Caco-2 (cell line): ENCODE data around the gene CRTC1. TPM values are rescaled to one million over a fixed set of nuclear protein-coding genes. Genes with fewer than 3 reads are reported as not detected.

Experiments used
- BruUV-seq: library from RNA; stranded (reverse); fragments of 400-500 nt; replicated peaks from 2 replicates; lab custom pipeline; 2021; lab: Mats Ljungman, UMichigan
- CTCF ChIA-PET: fragments of 300-600 bp; sonication (Branson Sonifier 250); formaldehyde crosslinking; loops from one replicate; lab custom pipeline; 2022; ENCODE audit warnings: antibody characterized with exemption; lab: Charles Lee
- POLR2A ChIA-PET: fragments of 300-600 bp; sonication (Branson Sonifier 250); formaldehyde crosslinking; loops from one replicate; lab custom pipeline; 2022; ENCODE audit warnings: antibody characterized with exemption; lab: Charles Lee
- DNase-seq, 2 experiments: peaks; one replicate each; pipeline versions ENCODE4 v3.0.0 to v3.0.0-alpha.2; 2020 to 2022
- H3K27me3 ChIP-seq: replicated peaks from 2 replicates; pipeline ENCODE4 v1.6.0; 2011; ENCODE audit warnings: low read length; ENCODE audit not compliant: control insufficient read depth, insufficient read depth
- H3K36me3 ChIP-seq: 2 replicates; pipeline ENCODE4 v1.5.1; 2011; ENCODE audit warnings: low read length; ENCODE audit not compliant: control insufficient read depth, insufficient read depth
- H3K4me1 ChIP-seq: fragments of 250-450 bp; sonication (Bioruptor Pico); 2 replicates; pipeline ENCODE4 v1.5.1; 2020; ENCODE audit warnings: mild to moderate bottlenecking
- H3K4me3 ChIP-seq: 2 replicates; pipeline ENCODE4 v1.5.1; 2011; ENCODE audit warnings: low read depth, mild to moderate bottlenecking, control low read depth, low read length
- H3K9me3 ChIP-seq: fragments of 250-450 bp; sonication (Bioruptor Pico); 2 replicates; pipeline ENCODE4 v1.5.1; 2020; ENCODE audit warnings: mild to moderate bottlenecking, moderate library complexity
- H3K27ac Mint-ChIP-seq: one replicate; pipeline ENCODE4 v1.8.0; 2022; ENCODE audit warnings: mixed read lengths; ENCODE audit not compliant: unreplicated experiment
- H3K27me3 Mint-ChIP-seq: one replicate; pipeline ENCODE4 v1.8.0; 2022; ENCODE audit warnings: mixed read lengths; ENCODE audit not compliant: insufficient read depth, unreplicated experiment
- H3K36me3 Mint-ChIP-seq: one replicate; pipeline ENCODE4 v1.8.0; 2022; ENCODE audit warnings: mild to moderate bottlenecking, mixed read lengths; ENCODE audit not compliant: insufficient read depth, unreplicated experiment
- H3K4me1 Mint-ChIP-seq: one replicate; pipeline ENCODE4 v1.8.0; 2022; ENCODE audit warnings: low read depth, mixed read lengths; ENCODE audit not compliant: unreplicated experiment
- H3K4me3 Mint-ChIP-seq: one replicate; pipeline ENCODE4 v1.8.0; 2022; ENCODE audit warnings: mild to moderate bottlenecking, moderate library complexity, mixed read lengths; ENCODE audit not compliant: unreplicated experiment
- H3K9me3 Mint-ChIP-seq: one replicate; pipeline ENCODE4 v1.8.0; 2022; ENCODE audit warnings: mixed read lengths; ENCODE audit not compliant: unreplicated experiment
- CTCF ChIP-seq, 2 experiments: fragments of 200-600 bp in 1 of 2; IDR thresholded peaks; 1 replicate in 1 of 2; 2 replicates in 1 of 2; pipeline versions ENCODE4 v1.5.1 to v1.8.0; 2011 to 2022; ENCODE audit warnings: antibody characterized with exemption in 1 of 2, control low read depth in 1 of 2, inconsistent platforms in 1 of 2, low read depth in 1 of 2, low read length in 1 of 2, mild to moderate bottlenecking in 1 of 2, moderate library complexity in 1 of 2; ENCODE audit not compliant: insufficient read depth in 1 of 2, severe bottlenecking in 1 of 2, unreplicated experiment in 1 of 2
- intact Hi-C: fragments of 100-400 bp; cut with micrococcal nuclease; formaldehyde crosslinking; loops from one replicate; pipeline ENCODE4 v1.10.0; 2022; ENCODE audit not compliant: unreplicated experiment
- total RNA-seq: library from RNA; stranded (reverse); gene quantifications from 2 replicates; pipeline ENCODE4 v1.2.3, GENCODE V29; 2022

Gene CRTC1
- total RNA-seq, 1 experiment from 2014 or later: 13.8 TPM

- Histone ChIP-seq H3K4me3 (no peak overlapping the region), H3K4me1 (peaks cover 6% of the 10 kb centered on the region), H3K27me3 (no peaks in the 10 kb centered on the region), H3K36me3 (no peaks in the 10 kb centered on the region), H3K9me3 (no peaks in the 10 kb centered on the region)
- H3K4me1 Mint-ChIP-seq: no peaks in the 10 kb centered on the region
- CTCF ChIA-PET: no interaction called here
- TF ChIP-seq CTCF (IDR thresholded peaks at IDR 0.05; ENCODE audit: insufficient read depth in 1 of 2, low read depth in 1 of 2, low read length in 1 of 2, severe bottlenecking in 1 of 2, unreplicated experiment in 1 of 2): no peak
- no peaks in the 10 kb centered on the region for H3K27me3 Mint-ChIP-seq
- H3K9me3 Mint-ChIP-seq: no peaks in the 10 kb centered on the region
- no peak overlapping the region for H3K4me3 Mint-ChIP-seq
- POLR2A ChIA-PET: no interaction called here
- intact Hi-C loops: no loop called here
- H3K27ac Mint-ChIP-seq: no peak overlapping the region
- DNase-seq: no peak
- BruUV-seq: no TSS peak
- no peaks in the 10 kb centered on the region for H3K36me3 Mint-ChIP-seq
These were observed 4.4 kb downstream of the CRTC1 start for GRCh38 chr19:18687740-18688465.

GRCh38 chr19:18696023-18696422 is 12.5 kb downstream of the CRTC1 start:
- Histone ChIP-seq H3K4me3 (no peak overlapping the region), H3K27me3 (no peaks in the 10 kb centered on the region), H3K9me3 (no peaks in the 10 kb centered on the region), H3K4me1 (no peaks in the 10 kb centered on the region), H3K36me3 (no peaks in the 10 kb centered on the region)
- Mint-ChIP-seq H3K27me3 (no peaks in the 10 kb centered on the region), H3K36me3 (no peaks in the 10 kb centered on the region), H3K9me3 (no peaks in the 10 kb centered on the region), H3K27ac (no peak overlapping the region), H3K4me3 (no peak overlapping the region), H3K4me1 (no peaks in the 10 kb centered on the region)
- no peak for DNase-seq
- CTCF ChIA-PET: no interaction called here
- intact Hi-C loops: no loop called here
- BruUV-seq: no TSS peak
- POLR2A ChIA-PET: interaction anchor here (0.6 kb wide), 1 partner anchor 64 kb away, joined by 5 read pairs; no protein-coding TSS in a partner anchor
- no peak for TF ChIP-seq CTCF (IDR thresholded peaks at IDR 0.05; ENCODE audit: insufficient read depth in 1 of 2, low read depth in 1 of 2, low read length in 1 of 2, severe bottlenecking in 1 of 2, unreplicated experiment in 1 of 2)

GRCh38 chr19:18697680-18698079 is 14.2 kb downstream of the CRTC1 start:
- no peaks in the 10 kb centered on the region for H3K27me3 ChIP-seq
- no peak for TF ChIP-seq CTCF (IDR thresholded peaks at IDR 0.05; ENCODE audit: insufficient read depth in 1 of 2, low read depth in 1 of 2, low read length in 1 of 2, severe bottlenecking in 1 of 2, unreplicated experiment in 1 of 2)
- Mint-ChIP-seq H3K27me3 (no peaks in the 10 kb centered on the region), H3K9me3 (no peaks in the 10 kb centered on the region), H3K36me3 (no peaks in the 10 kb centered on the region), H3K4me3 (no peak overlapping the region), H3K27ac (no peak overlapping the region), H3K4me1 (no peaks in the 10 kb centered on the region)
- POLR2A ChIA-PET: no interaction called here
- no peaks in the 10 kb centered on the region for H3K36me3 ChIP-seq
- no TSS peak for BruUV-seq
- DNase-seq: no peak
- CTCF ChIA-PET: no interaction called here
- H3K4me1 ChIP-seq: no peaks in the 10 kb centered on the region
- H3K4me3 ChIP-seq: no peak overlapping the region
- no peaks in the 10 kb centered on the region for H3K9me3 ChIP-seq
- intact Hi-C loops: no loop called here
